Liver (tissue), 9 donors: Measurements from ENCODE around the gene DDX5. TPM values are rescaled to one million over a fixed set of nuclear protein-coding genes. Genes with fewer than 3 reads are reported as not detected.

Source experiments
- DNase-seq: peaks from one replicate; pipeline ENCODE4 v3.0.0-alpha.2; 2017; ENCODE audit warnings: low spot score
- H3K27ac ChIP-seq, 2 donors: one replicate each; pipeline ENCODE4 v1.7.0; 2013; ENCODE audit warnings: inconsistent platforms in 2 of 2, low read length in 2 of 2, control low read depth in 1 of 2, low read depth in 1 of 2, mild to moderate bottlenecking in 1 of 2
- H3K27me3 ChIP-seq, 4 donors: one replicate each; pipeline versions ENCODE4 v1.6.1 to v1.7.0; 2013; ENCODE audit warnings: low read length in 3 of 4, inconsistent platforms in 1 of 4, mild to moderate bottlenecking in 1 of 4, moderate library complexity in 1 of 4; ENCODE audit not compliant: control insufficient read depth in 4 of 4, insufficient read depth in 4 of 4
- H3K36me3 ChIP-seq, 4 donors: one replicate each; pipeline versions ENCODE4 v1.6.1 to v1.7.0; 2013; ENCODE audit warnings: low read length in 3 of 4, mild to moderate bottlenecking in 3 of 4, low read depth in 1 of 4, moderate library complexity in 1 of 4; ENCODE audit not compliant: control insufficient read depth in 4 of 4, insufficient read depth in 3 of 4
- H3K4me1 ChIP-seq, 4 donors: one replicate each; pipeline versions ENCODE4 v1.6.1 to v1.7.0; 2013; ENCODE audit warnings: low read length in 3 of 4, mild to moderate bottlenecking in 3 of 4, moderate library complexity in 1 of 4; ENCODE audit not compliant: control insufficient read depth in 4 of 4, insufficient read depth in 4 of 4
- H3K4me3 ChIP-seq, 3 donors: one replicate each; pipeline versions ENCODE4 v1.6.1 to v1.7.0; 2013; ENCODE audit warnings: low read length in 3 of 3, control low read depth in 1 of 3, low read depth in 1 of 3, mild to moderate bottlenecking in 1 of 3
- H3K9ac ChIP-seq, 2 donors: one replicate each; pipeline ENCODE4 v1.7.0; 2013; ENCODE audit warnings: low read length in 2 of 2, mild to moderate bottlenecking in 2 of 2, moderate library complexity in 2 of 2, control low read depth in 1 of 2, low read depth in 1 of 2
- H3K9me3 ChIP-seq, 4 donors: one replicate each; pipeline versions ENCODE4 v1.6.1 to v1.7.0; 2013; ENCODE audit warnings: low read length in 3 of 4; ENCODE audit not compliant: control insufficient read depth in 4 of 4
- ATF3 ChIP-seq: IDR thresholded peaks from 2 replicates; pipeline ENCODE4 v1.6.1; 2016; ENCODE audit warnings: antibody characterized with exemption
- EGR1 ChIP-seq, 2 donors: IDR thresholded peaks; 2 replicates each; pipeline ENCODE4 v1.6.1; 2016 to 2018; ENCODE audit warnings: antibody characterized with exemption in 2 of 2, low read depth in 2 of 2
- FOXA1 ChIP-seq: IDR thresholded peaks from 2 replicates; pipeline ENCODE4 v1.6.1; 2016; ENCODE audit warnings: antibody characterized with exemption
- FOXA2 ChIP-seq: IDR thresholded peaks from 2 replicates; pipeline ENCODE4 v1.6.1; 2016; ENCODE audit warnings: antibody characterized with exemption
- GABPA ChIP-seq, 2 donors: IDR thresholded peaks in 1 of 2; conservative IDR thresholded peaks in 1 of 2; 2 replicates each; pipeline ENCODE4 v1.6.1; 2016; ENCODE audit warnings: antibody characterized with exemption in 2 of 2, mild to moderate bottlenecking in 1 of 2, moderate library complexity in 1 of 2
- HNF4A ChIP-seq, 2 donors: conservative IDR thresholded peaks; 2 replicates each; pipeline ENCODE4 v1.6.1; 2016; ENCODE audit warnings: antibody characterized with exemption in 2 of 2, mild to moderate bottlenecking in 2 of 2
- JUND ChIP-seq, 2 donors: IDR thresholded peaks; 2 replicates each; pipeline ENCODE4 v1.6.1; 2016; ENCODE audit warnings: antibody characterized with exemption in 2 of 2
- RAD21 ChIP-seq, 2 donors: IDR thresholded peaks; 2 replicates each; pipeline ENCODE4 v1.6.1; 2016; ENCODE audit warnings: antibody characterized with exemption in 2 of 2, mild to moderate bottlenecking in 2 of 2
- RXRA ChIP-seq, 2 donors: IDR thresholded peaks; 2 replicates each; pipeline ENCODE4 v1.6.1; 2017 to 2018; ENCODE audit warnings: antibody characterized with exemption in 2 of 2, mild to moderate bottlenecking in 1 of 2
- SP1 ChIP-seq: IDR thresholded peaks from 2 replicates; pipeline ENCODE4 v1.6.1; 2018; ENCODE audit warnings: antibody characterized with exemption, mild to moderate bottlenecking
- TAF1 ChIP-seq: conservative IDR thresholded peaks from 2 replicates; pipeline ENCODE4 v1.6.1; 2016; ENCODE audit warnings: antibody characterized with exemption, mild to moderate bottlenecking
- YY1 ChIP-seq: IDR thresholded peaks from 2 replicates; pipeline ENCODE4 v1.6.1; 2016; ENCODE audit warnings: antibody characterized with exemption, mild to moderate bottlenecking
- WGBS: extraction: QIAGEN DNeasy Blood & Tissue Kit; methylation state at CpG from one replicate; pipeline ENCODE4 v1.1.7; 2013; 5-methylcytosine and 5-hydroxymethylcytosine counted together
- polyA plus RNA-seq, 2 donors: library from polyadenylated mRNA; stranded (reverse) in 1 of 2; unstranded in 1 of 2; fragments of 200-250 nt in 1 of 2; fragments of >200 nt in 1 of 2; fragmentation: Nextera tagmentation in 1 of 2; extraction: Ambion mirVana in 1 of 2; gene quantifications; one replicate each; pipeline versions ENCODE4 v1.2.1 to v1.2.3, GENCODE V29; 2013 to 2015
- total RNA-seq, 2 donors: library from RNA; depleted of rRNA; stranded (reverse); fragments of >200 nt; gene quantifications; one replicate each; pipeline ENCODE4 v1.2.3, GENCODE V29; 2014
- TF ChIP-seq, protein P1 (sequence below): IDR thresholded peaks from 2 replicates; pipeline ENCODE4 v1.6.1; 2016; ENCODE audit warnings: antibody characterized with exemption
- TF ChIP-seq, protein P2 (sequence below): fragments of 150-350 bp; IDR thresholded peaks from 2 replicates; pipeline ENCODE4 v1.5.1; 2017; ENCODE audit warnings: improper control_type of control experiment, low read depth, low read length; ENCODE audit not compliant: missing input control
- TF ChIP-seq, protein P3 (sequence below): IDR thresholded peaks from 2 replicates; pipeline ENCODE4 v1.6.1; 2016; ENCODE audit warnings: antibody characterized with exemption
- donor health status: healthy.
- donor health status: healthy.
- donor health status: healthy.
- donor health status: healthy.
- donor health status: healthy.

The DDX5 gene
- total and polyA plus RNA-seq, 4 donors, result 165 to 357 (median 289) TPM

DNA sequence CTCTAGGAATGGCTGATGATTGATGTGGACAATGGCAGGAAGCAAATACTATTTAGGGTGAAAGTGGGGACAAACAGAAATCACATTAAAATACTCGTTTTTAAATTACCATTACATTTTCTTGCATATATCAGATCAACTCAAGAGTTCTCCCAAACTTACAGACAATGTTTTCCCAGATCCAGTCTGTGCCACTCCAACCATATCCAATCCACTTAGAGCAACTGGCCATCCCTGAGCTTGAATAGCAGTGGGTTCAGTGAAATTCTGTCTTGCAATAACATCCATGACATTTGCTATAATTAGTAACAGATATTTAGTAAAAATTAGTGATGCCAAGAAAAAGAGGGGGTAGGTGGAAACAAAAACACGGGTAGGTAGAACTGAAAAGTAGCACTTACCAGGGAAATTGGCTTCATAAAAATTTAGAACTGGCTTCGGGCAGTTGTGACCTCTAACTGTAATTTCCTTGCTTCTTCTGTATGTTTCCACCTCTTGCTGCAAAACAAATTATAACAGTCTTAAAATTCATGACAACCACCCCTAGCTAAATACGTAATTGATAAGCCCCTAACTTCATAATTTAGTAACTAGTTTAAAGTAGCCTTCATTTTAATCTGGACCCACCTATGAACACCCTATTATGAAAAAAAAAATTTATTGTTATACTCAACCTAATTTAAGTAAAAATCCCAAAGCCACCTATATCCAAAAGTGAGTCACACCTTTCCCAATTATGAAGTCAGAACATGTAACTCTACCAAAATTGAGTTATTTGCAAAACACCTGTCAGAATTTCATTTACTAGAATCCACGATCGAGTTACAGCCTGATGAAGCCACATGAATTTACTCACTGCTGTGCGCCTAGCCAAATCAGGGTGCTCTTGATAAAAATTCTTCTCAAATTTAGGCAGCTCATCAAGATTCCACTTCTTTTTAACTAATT, 2.0 kb downstream of the DDX5 start:
- no peaks in the 10 kb centered on the region for H3K9me3 ChIP-seq
- peaks cover 12 to 60% (median 50%) of the 10 kb centered on the region in 4 donors for H3K36me3 ChIP-seq
- TF ChIP-seq TAF1 (no peak), EGR1 (IDR thresholded peaks at IDR 0.05; ENCODE audit: low read depth in 2 of 2) (no peak), HNF4A (conservative IDR thresholded peaks at IDR 0.05) (no peak), FOXA1 (no peak), YY1 (no peak), JUND (IDR thresholded peaks at IDR 0.05) (no peak), SP1 (no peak), GABPA (IDR thresholded peaks at IDR 0.05 in 1 of 2, conservative IDR thresholded peaks at IDR 0.05 in 1 of 2) (no peak), RAD21 (IDR thresholded peaks at IDR 0.05) (no peak), ATF3 (no peak), RXRA (IDR thresholded peaks at IDR 0.05) (no peak), FOXA2 (no peak)
- TF ChIP-seq, protein P1, sequence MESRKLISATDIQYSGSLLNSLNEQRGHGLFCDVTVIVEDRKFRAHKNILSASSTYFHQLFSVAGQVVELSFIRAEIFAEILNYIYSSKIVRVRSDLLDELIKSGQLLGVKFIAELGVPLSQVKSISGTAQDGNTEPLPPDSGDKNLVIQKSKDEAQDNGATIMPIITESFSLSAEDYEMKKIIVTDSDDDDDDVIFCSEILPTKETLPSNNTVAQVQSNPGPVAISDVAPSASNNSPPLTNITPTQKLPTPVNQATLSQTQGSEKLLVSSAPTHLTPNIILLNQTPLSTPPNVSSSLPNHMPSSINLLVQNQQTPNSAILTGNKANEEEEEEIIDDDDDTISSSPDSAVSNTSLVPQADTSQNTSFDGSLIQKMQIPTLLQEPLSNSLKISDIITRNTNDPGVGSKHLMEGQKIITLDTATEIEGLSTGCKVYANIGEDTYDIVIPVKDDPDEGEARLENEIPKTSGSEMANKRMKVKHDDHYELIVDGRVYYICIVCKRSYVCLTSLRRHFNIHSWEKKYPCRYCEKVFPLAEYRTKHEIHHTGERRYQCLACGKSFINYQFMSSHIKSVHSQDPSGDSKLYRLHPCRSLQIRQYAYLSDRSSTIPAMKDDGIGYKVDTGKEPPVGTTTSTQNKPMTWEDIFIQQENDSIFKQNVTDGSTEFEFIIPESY, result no peak
- TF ChIP-seq, protein P2, sequence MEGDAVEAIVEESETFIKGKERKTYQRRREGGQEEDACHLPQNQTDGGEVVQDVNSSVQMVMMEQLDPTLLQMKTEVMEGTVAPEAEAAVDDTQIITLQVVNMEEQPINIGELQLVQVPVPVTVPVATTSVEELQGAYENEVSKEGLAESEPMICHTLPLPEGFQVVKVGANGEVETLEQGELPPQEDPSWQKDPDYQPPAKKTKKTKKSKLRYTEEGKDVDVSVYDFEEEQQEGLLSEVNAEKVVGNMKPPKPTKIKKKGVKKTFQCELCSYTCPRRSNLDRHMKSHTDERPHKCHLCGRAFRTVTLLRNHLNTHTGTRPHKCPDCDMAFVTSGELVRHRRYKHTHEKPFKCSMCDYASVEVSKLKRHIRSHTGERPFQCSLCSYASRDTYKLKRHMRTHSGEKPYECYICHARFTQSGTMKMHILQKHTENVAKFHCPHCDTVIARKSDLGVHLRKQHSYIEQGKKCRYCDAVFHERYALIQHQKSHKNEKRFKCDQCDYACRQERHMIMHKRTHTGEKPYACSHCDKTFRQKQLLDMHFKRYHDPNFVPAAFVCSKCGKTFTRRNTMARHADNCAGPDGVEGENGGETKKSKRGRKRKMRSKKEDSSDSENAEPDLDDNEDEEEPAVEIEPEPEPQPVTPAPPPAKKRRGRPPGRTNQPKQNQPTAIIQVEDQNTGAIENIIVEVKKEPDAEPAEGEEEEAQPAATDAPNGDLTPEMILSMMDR, result no peak
- TF ChIP-seq, protein P3, sequence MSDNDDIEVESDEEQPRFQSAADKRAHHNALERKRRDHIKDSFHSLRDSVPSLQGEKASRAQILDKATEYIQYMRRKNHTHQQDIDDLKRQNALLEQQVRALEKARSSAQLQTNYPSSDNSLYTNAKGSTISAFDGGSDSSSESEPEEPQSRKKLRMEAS, result no peak
- peak overlapping the region; percentile 64 to 99 (median 99) for H3K4me3 ChIP-seq
- peaks cover 5 to 52% (median 36%) of the 10 kb centered on the region in 4 donors for H3K4me1 ChIP-seq
- no peaks in the 10 kb centered on the region for H3K27me3 ChIP-seq
- peak overlapping the region; percentile 99 for H3K9ac ChIP-seq
- H3K27ac ChIP-seq, result peak overlapping the region; percentile 98 to 100
- no peak for DNase-seq
- WGBS, result 37% methylated on average over 7 of the region's 7 CpGs

DNA sequence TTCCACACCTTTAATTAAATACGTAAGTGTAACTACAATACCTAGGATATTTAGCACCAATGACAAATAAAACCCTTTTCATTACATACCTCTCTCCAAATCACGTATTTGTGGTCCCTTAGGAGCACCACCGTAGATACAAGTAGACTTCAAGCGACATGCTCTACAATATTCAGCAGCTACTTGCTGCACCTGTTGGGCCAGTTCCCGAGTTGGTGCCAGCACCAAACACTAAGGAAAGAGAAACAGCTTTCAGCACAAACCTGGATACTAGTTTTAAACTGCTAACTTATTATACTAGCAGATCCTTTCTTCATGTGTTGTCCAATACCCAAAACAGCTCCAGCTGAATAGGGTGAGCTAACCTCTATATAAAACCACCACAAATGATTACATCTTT, 2.7 kb downstream of the DDX5 start:
- Histone ChIP-seq H3K27me3 (no peaks in the 10 kb centered on the region), H3K4me1 (peaks cover 5 to 53% (median 41%) of the 10 kb centered on the region in 4 donors), H3K27ac (no peak overlapping the region), H3K9ac (no peak overlapping the region), H3K9me3 (no peaks in the 10 kb centered on the region), H3K4me3 (no peak overlapping the region), H3K36me3 (peaks cover 12 to 63% (median 56%) of the 10 kb centered on the region in 4 donors)
- DNase-seq, result no peak
- 88% methylated on average over 5 of the region's 5 CpGs for WGBS
- TF ChIP-seq, protein P2, result no peak
- TF ChIP-seq ATF3 (no peak), HNF4A (conservative IDR thresholded peaks at IDR 0.05) (no peak), FOXA2 (no peak), JUND (IDR thresholded peaks at IDR 0.05) (no peak), GABPA (IDR thresholded peaks at IDR 0.05 in 1 of 2, conservative IDR thresholded peaks at IDR 0.05 in 1 of 2) (no peak), SP1 (no peak), RXRA (IDR thresholded peaks at IDR 0.05) (no peak)
- TF ChIP-seq, protein P1, result no peak
- TF ChIP-seq, protein P3, result no peak
